ENCODE results near the gene TTN.

GRCh38 chr2:178506949-178507348, 300.3 kb downstream of the TTN start:
- TF ChIP-seq CTCF (IDR thresholded peaks at IDR 0.05) (no peak), POLR2A (IDR thresholded peaks at IDR 0.05) (no peak)
